HepG2 (cell line): ENCODE results near the gene BAIAP2L1. TPM values are rescaled to one million over a fixed set of nuclear protein-coding genes. Genes with fewer than 3 reads are reported as not detected.

ENCODE experiments used
- ATAC-seq: fragments of 200-7000 bp; cut with Tn5 transposase; 3 replicates; pipeline ENCODE4 v1.9.1; 2020; ENCODE audit warnings: mild to moderate bottlenecking, moderate library complexity
- BruUV-seq: library from RNA; stranded (reverse); fragments of 400-500 nt; replicated peaks from 2 replicates; lab custom pipeline; 2021; lab: Mats Ljungman, UMichigan
- CTCF ChIA-PET: fragments of 300-600 bp; formaldehyde crosslinking; extraction: SDS; loops from one replicate; lab custom pipeline; 2021; ENCODE audit warnings: low total read pairs, inconsistent platforms, low intra/inter-chr PET ratio; lab: Yijun Ruan, JAX
- POLR2A ChIA-PET: fragments of 350-600 bp; sonication (Branson Sonifier 250); formaldehyde crosslinking; loops from one replicate; lab custom pipeline; 2020; ENCODE audit warnings: antibody characterized with exemption, inconsistent platforms; lab: Yijun Ruan, JAX
- DNase-seq: peaks from one replicate; pipeline ENCODE4 v3.0.0-alpha.2; 2015; ENCODE audit warnings: low spot score
- FAIRE-seq: peaks from 3 replicates; lab custom pipeline; 2011; peaks lifted over from hg19 to GRCh38; lab: Jason Lieb, UNC
- H2AFZ ChIP-seq: one replicate; pipeline ENCODE4 v1.6.1; 2011; ENCODE audit warnings: low read length, inconsistent platforms
- H3K27ac ChIP-seq: fragments of 300-600 bp; 3 replicates; pipeline ENCODE4 v1.8.0; 2011; ENCODE audit warnings: mixed run types, mild to moderate bottlenecking, mixed read lengths, low read length, inconsistent platforms; ENCODE audit not compliant: insufficient read depth; ENCODE audit errors: extremely low read length
- H3K27me3 ChIP-seq, 2 experiments: fragments of 200-600 bp in 1 of 2; 2 replicates in 1 of 2; 3 replicates in 1 of 2; pipeline versions ENCODE4 v1.6.0 to v1.8.0; 2011; ENCODE audit warnings: low read length in 2 of 2, mild to moderate bottlenecking in 2 of 2, moderate library complexity in 2 of 2, inconsistent platforms in 1 of 2; ENCODE audit not compliant: insufficient read depth in 2 of 2, control insufficient read depth in 1 of 2
- H3K36me3 ChIP-seq, 2 experiments: fragments of 200-600 bp in 1 of 2; replicated peaks in 1 of 2; 2 replicates in 1 of 2; 3 replicates in 1 of 2; pipeline versions ENCODE4 v1.5.1 to v1.8.0; 2011; ENCODE audit warnings: low read length in 2 of 2, inconsistent platforms in 1 of 2; ENCODE audit not compliant: insufficient read depth in 2 of 2, control insufficient read depth in 1 of 2
- H3K4me1 ChIP-seq: 2 replicates; pipeline ENCODE4 v1.5.1; 2012; ENCODE audit warnings: low read length, inconsistent platforms; ENCODE audit not compliant: insufficient read depth
- H3K4me2 ChIP-seq: 2 replicates; pipeline ENCODE4 v1.6.0; 2011; ENCODE audit warnings: low read depth, low read length, inconsistent platforms
- H3K4me3 ChIP-seq, 3 experiments: fragments of 200-600 bp in 1 of 3; sonication (generic), shearing (Covaris generic) in 1 of 3; replicated peaks in 1 of 3; 2 replicates each; pipeline ENCODE4 v1.5.1; 2011 to 2016; ENCODE audit warnings: low read length in 3 of 3, inconsistent platforms in 2 of 3, low read depth in 2 of 3, mild to moderate bottlenecking in 2 of 3, control low read depth in 1 of 3, mixed read lengths in 1 of 3; ENCODE audit not compliant: insufficient read depth in 1 of 3
- H3K79me2 ChIP-seq: one replicate; pipeline ENCODE4 v1.6.1; 2011; ENCODE audit warnings: low read length, inconsistent platforms; ENCODE audit not compliant: insufficient read depth
- H3K9ac ChIP-seq: 2 replicates; pipeline ENCODE4 v1.6.0; 2011; ENCODE audit warnings: mild to moderate bottlenecking, low read depth, low read length, inconsistent platforms; ENCODE audit not compliant: insufficient read depth
- H3K9me3 ChIP-seq: 2 replicates; pipeline ENCODE4 v1.5.1; 2012; ENCODE audit warnings: mild to moderate bottlenecking, low read length
- H4K20me1 ChIP-seq: 2 replicates; pipeline ENCODE4 v1.6.0; 2011; ENCODE audit warnings: inconsistent platforms, mild to moderate bottlenecking, low read length, moderate library complexity; ENCODE audit not compliant: insufficient read depth
- KAT8 ChIP-seq: IDR thresholded peaks from 2 replicates; pipeline ENCODE4 v1.6.1; 2016; ENCODE audit warnings: missing genetic modification reagents, missing compliant biosample characterization
- NFIB ChIP-seq: sonication (generic); formaldehyde crosslinking; IDR thresholded peaks from 2 replicates; pipeline ENCODE4 v1.9.0; 2021; ENCODE audit warnings: missing genetic modification reagents, mild to moderate bottlenecking, borderline replicate concordance
- NFYB ChIP-seq: sonication (generic); formaldehyde crosslinking; IDR thresholded peaks from 2 replicates; pipeline ENCODE4 v1.4.0; 2020; ENCODE audit warnings: missing genetic modification reagents
- NFYC ChIP-seq: IDR thresholded peaks from 2 replicates; pipeline ENCODE4 v1.6.1; 2016; ENCODE audit warnings: missing genetic modification reagents, missing compliant biosample characterization
- ZBTB7B ChIP-seq: sonication (generic); formaldehyde crosslinking; IDR thresholded peaks from 2 replicates; pipeline ENCODE4 v1.4.0; 2020; ENCODE audit warnings: missing genetic modification reagents
- ZNF180 ChIP-seq: sonication (generic); formaldehyde crosslinking; IDR thresholded peaks from 2 replicates; pipeline ENCODE4 v1.4.0; 2020; ENCODE audit warnings: low read depth, missing genetic modification reagents, borderline replicate concordance
- ZNF329 ChIP-seq: sonication (generic); formaldehyde crosslinking; IDR thresholded peaks from 2 replicates; pipeline ENCODE4 v1.9.0; 2021; ENCODE audit warnings: low read depth, mild to moderate bottlenecking, missing genetic modification reagents
- ZNF629 ChIP-seq: sonication (generic); formaldehyde crosslinking; conservative IDR thresholded peaks from 2 replicates; pipeline ENCODE4 v1.5.0; 2020; ENCODE audit warnings: missing genetic modification reagents
- WGBS: methylation state at CpG from one replicate; pipeline ENCODE4 v1.1.6; 2017; ENCODE audit warnings: low lambda C conversion rate; 5-methylcytosine and 5-hydroxymethylcytosine counted together
- in situ Hi-C: cut with HindIII; loops from 2 replicates; pipeline ENCODE4 v1.10.0; 2017; ENCODE audit warnings: low pct_unique_long_range_greater_than_20kb; ENCODE audit not compliant: extremely low pct_ligation_motif_present
- intact Hi-C: fragments of 100-400 bp; cut with micrococcal nuclease; formaldehyde crosslinking; loops from one replicate; pipeline ENCODE4 v1.10.0; 2022; ENCODE audit not compliant: unreplicated experiment
- polyA plus RNA-seq, 8 experiments: library from polyadenylated mRNA; depleted of rRNA in 3 of 8; stranded (reverse) in 7 of 8; unstranded in 1 of 8; fragments of >200 nt; fragmentation: Illumina TruSeq in 4 of 8; extraction: Trizol in 4 of 8; gene quantifications; 2 replicates each; pipeline versions ENCODE4 v1.2.1 to v1.2.3, GENCODE V29; 2011 to 2016; ENCODE audit warnings: low read depth in 4 of 8, missing spikeins in 1 of 8, mixed read lengths in 1 of 8; ENCODE audit not compliant: insufficient read depth in 1 of 8
- total RNA-seq, 5 experiments: library from RNA; depleted of rRNA; stranded (reverse); fragments of >200 nt; fragmentation: Illumina TruSeq; extraction: Trizol; gene quantifications; 2 replicates each; pipeline ENCODE4 v1.2.3, GENCODE V29; 2016; ENCODE audit warnings: low read depth in 1 of 5
- TF ChIP-seq, protein P1 (sequence below): sonication (generic); formaldehyde crosslinking; IDR thresholded peaks from 2 replicates; pipeline ENCODE4 v1.5.1; 2020; ENCODE audit warnings: mild to moderate bottlenecking, missing genetic modification reagents, borderline replicate concordance
- TF ChIP-seq, protein P2 (sequence below): sonication (generic); formaldehyde crosslinking; IDR thresholded peaks from 2 replicates; pipeline ENCODE4 v1.5.1; 2020; ENCODE audit warnings: mild to moderate bottlenecking, moderate library complexity, missing genetic modification reagents

Gene BAIAP2L1
- total and polyA plus RNA-seq, 2 of the 13 experiments (the other 11 are each of a cell fraction or from before 2014, with no cell fraction given), result 13.0 to 21.5 TPM

DNA sequence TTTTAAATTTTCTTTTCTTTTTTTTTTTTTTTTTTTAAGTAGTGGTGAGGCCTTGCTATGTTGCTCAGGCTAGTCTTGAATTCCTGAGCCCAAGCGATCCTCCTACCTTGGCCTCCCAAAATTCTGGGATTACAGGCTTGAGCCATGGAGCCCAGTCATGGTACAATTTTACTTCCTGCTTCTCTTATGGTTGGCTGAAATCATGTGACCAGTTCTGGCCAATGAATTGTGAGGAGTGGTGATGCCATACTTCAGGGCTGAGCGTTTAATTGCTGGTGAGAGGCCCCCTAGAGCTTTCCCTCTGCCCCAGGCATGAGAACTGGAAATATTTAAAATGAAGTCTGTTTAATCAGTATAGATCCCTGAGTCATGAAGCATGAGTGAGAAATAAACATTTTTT, 22.2 kb upstream of the BAIAP2L1 start:
- no peak overlapping the region for H3K27ac ChIP-seq
- no peak overlapping the region for H3K9ac ChIP-seq
- H3K36me3 ChIP-seq, result no peaks in the 10 kb centered on the region
- no peak overlapping the region for H3K4me2 ChIP-seq
- H3K79me2 ChIP-seq, result no peaks in the 10 kb centered on the region
- no peaks in the 10 kb centered on the region for H4K20me1 ChIP-seq
- no peaks in the 10 kb centered on the region for H3K9me3 ChIP-seq
- peaks cover 32% of the 10 kb centered on the region for H3K4me1 ChIP-seq
- WGBS, result 87% methylated on average over 2 of the region's 2 CpGs
- TF ChIP-seq ZNF329, result no peak
- no peak for TF ChIP-seq ZNF629 (CRISPR knock-in tag)
- TF ChIP-seq NFYC, result 0 out of 2 replicates have a peak, but pooled peaks have one; percentile 33
- TF ChIP-seq KAT8 (CRISPR knock-in tag), result no peak
- TF ChIP-seq, protein P1, sequence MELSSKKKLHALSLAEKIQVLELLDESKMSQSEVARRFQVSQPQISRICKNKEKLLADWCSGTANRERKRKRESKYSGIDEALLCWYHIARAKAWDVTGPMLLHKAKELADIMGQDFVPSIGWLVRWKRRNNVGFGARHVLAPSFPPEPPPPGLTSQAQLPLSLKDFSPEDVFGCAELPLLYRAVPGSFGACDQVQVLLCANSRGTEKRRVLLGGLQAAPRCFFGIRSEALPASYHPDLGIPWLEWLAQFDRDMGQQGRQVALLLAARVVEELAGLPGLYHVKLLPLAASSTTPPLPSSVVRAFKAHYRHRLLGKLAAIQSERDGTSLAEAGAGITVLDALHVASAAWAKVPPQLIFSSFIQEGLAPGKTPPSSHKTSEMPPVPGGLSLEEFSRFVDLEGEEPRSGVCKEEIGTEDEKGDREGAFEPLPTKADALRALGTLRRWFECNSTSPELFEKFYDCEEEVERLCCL (CRISPR knock-in tag), result no peak
- no peak for TF ChIP-seq NFIB (CRISPR knock-in tag)
- TF ChIP-seq ZNF180 (CRISPR knock-in tag), result no peak
- no peak for TF ChIP-seq ZBTB7B (CRISPR knock-in tag)
- TF ChIP-seq, protein P2, sequence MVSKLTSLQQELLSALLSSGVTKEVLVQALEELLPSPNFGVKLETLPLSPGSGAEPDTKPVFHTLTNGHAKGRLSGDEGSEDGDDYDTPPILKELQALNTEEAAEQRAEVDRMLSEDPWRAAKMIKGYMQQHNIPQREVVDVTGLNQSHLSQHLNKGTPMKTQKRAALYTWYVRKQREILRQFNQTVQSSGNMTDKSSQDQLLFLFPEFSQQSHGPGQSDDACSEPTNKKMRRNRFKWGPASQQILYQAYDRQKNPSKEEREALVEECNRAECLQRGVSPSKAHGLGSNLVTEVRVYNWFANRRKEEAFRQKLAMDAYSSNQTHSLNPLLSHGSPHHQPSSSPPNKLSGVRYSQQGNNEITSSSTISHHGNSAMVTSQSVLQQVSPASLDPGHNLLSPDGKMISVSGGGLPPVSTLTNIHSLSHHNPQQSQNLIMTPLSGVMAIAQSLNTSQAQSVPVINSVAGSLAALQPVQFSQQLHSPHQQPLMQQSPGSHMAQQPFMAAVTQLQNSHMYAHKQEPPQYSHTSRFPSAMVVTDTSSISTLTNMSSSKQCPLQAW (CRISPR knock-in tag), result no peak
- TF ChIP-seq NFYB (CRISPR knock-in tag), result 0 out of 2 replicates have a peak, but pooled peaks have one; percentile 28
- no TSS peak for BruUV-seq
- in situ Hi-C loops, result loop anchor here (5.0 kb wide), 1 partner anchor 419 kb away; no protein-coding TSS in a partner anchor
- no peak overlapping the region for H3K4me3 ChIP-seq
- H3K27me3 ChIP-seq, result no peaks in the 10 kb centered on the region
- ChIA-PET POLR2A (no interaction called here), CTCF (no interaction called here)
- intact Hi-C loops, result no loop called here
- no peak overlapping the region for H2AFZ ChIP-seq
- DNase-seq (peak; percentile 36), FAIRE-seq (no peak), ATAC-seq (no peak)
